ENCODE data around the gene GSK3B.

Gene GSK3B

GRCh38 chr3:120093911-120094775 lies at the start of gene GSK3B:
Gene GSK3B, minus strand, starts transcription at chr3:120094447. Its CDS starts 1,013 bp downstream, at chr3:120093434.
- H3K36me3 ChIP-seq (ENCODE audit: insufficient read depth, low read length), result no peaks in the 10 kb centered on the region
- H3K27me3 ChIP-seq (ENCODE audit: insufficient read depth, low read length), result no peaks in the 10 kb centered on the region
- peaks cover 7% of the 10 kb centered on the region for H3K4me1 ChIP-seq (ENCODE audit: control insufficient read depth, insufficient read depth, low read length, unreplicated experiment)
- H3K79me2 ChIP-seq (ENCODE audit: control insufficient read depth, insufficient read depth, low read length, unreplicated experiment), result peaks cover 70% of the 10 kb centered on the region
- H3K27ac ChIP-seq (ENCODE audit: low read depth, low read length), result peak within 1 kb of the TSS; percentile 93
- peak within 1 kb of the TSS; percentile 89 for H2AFZ ChIP-seq (ENCODE audit: low read length, unreplicated experiment)
- H3K4me3 ChIP-seq (ENCODE audit: low read depth, low read length), result peak within 1 kb of the TSS; percentile 90

GRCh38 chr3:120143676-120144075 lies 49.4 kb upstream of the GSK3B start:
- Histone ChIP-seq H3K4me3 (ENCODE audit: low read depth, low read length) (no peak overlapping the region), H2AFZ (ENCODE audit: low read length, unreplicated experiment) (peak overlapping the region; percentile 32), H3K79me2 (ENCODE audit: control insufficient read depth, insufficient read depth, low read length, unreplicated experiment) (no peaks in the 10 kb centered on the region), H3K36me3 (ENCODE audit: insufficient read depth, low read length) (no peaks in the 10 kb centered on the region), H3K4me1 (ENCODE audit: control insufficient read depth, insufficient read depth, low read length, unreplicated experiment) (peaks cover 35% of the 10 kb centered on the region), H3K27me3 (ENCODE audit: insufficient read depth, low read length) (no peaks in the 10 kb centered on the region), H3K27ac (ENCODE audit: low read depth, low read length) (no peak overlapping the region)

DNA sequence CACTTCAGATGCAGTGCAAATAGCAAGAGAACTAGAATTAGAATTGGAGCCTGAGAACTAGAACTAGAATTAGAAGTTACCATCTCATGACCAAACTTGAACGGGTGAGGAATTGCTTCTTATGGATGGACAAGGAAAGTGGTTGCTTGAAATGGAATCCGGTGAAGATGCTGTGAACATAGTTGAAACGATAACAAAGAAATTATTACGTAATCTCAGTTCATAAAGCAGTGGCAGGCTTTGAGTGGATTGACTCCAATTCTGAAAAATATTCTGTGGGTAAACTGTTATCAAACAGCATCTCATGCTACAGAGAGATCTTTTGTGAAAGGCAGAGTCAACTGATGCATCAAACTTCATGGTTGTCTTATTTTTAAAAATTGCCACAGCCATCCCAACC lies 48.0 kb upstream of the GSK3B start:
- Histone ChIP-seq H3K27me3 (ENCODE audit: insufficient read depth, low read length) (no peaks in the 10 kb centered on the region), H2AFZ (ENCODE audit: low read length, unreplicated experiment) (peak overlapping the region; percentile 50), H3K36me3 (ENCODE audit: insufficient read depth, low read length) (no peaks in the 10 kb centered on the region), H3K4me3 (ENCODE audit: low read depth, low read length) (no peak overlapping the region), H3K79me2 (ENCODE audit: control insufficient read depth, insufficient read depth, low read length, unreplicated experiment) (no peaks in the 10 kb centered on the region), H3K4me1 (ENCODE audit: control insufficient read depth, insufficient read depth, low read length, unreplicated experiment) (peaks cover 29% of the 10 kb centered on the region), H3K27ac (ENCODE audit: low read depth, low read length) (no peak overlapping the region)

DNA sequence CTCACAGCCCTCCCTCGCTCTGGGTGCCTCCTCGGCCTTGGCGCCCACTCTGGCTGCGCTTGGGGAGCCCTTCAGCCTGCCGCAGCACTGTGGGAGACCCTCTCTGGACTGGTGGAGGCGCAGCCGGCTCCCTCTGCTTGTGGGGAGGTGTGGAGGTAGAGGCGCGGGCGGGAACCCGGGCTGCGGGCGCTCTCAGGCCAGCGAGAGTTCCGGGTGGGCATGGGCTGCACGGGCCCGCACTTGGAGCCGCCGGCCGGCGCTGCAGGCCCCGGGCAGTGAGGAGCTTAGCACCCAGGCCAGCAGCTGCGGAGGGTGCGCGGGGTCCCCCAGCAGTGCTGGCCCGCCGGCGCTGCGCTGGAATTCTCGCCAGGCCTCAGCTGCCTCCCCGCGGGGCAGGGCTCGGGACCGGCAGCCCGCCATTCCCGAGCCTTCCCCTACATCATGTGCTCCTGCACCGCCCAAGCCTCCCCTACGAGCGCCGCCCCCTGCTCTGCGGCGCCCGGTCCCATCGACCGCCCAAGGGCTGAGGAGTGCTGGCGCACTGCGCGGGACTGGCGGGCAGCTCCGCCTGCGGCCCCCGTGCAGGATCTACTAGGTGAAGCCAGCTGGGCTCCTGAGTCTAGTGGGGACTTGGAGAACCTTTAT lies 46.0 kb upstream of the GSK3B start:
- H3K4me3 ChIP-seq (ENCODE audit: low read depth, low read length), result no peak overlapping the region
- H3K27me3 ChIP-seq (ENCODE audit: insufficient read depth, low read length), result no peaks in the 10 kb centered on the region
- no peak overlapping the region for H3K27ac ChIP-seq (ENCODE audit: low read depth, low read length)
- H3K79me2 ChIP-seq (ENCODE audit: control insufficient read depth, insufficient read depth, low read length, unreplicated experiment), result no peaks in the 10 kb centered on the region
- no peaks in the 10 kb centered on the region for H3K36me3 ChIP-seq (ENCODE audit: insufficient read depth, low read length)
- peaks cover 27% of the 10 kb centered on the region for H3K4me1 ChIP-seq (ENCODE audit: control insufficient read depth, insufficient read depth, low read length, unreplicated experiment)
- H2AFZ ChIP-seq (ENCODE audit: low read length, unreplicated experiment), result no peak overlapping the region

DNA sequence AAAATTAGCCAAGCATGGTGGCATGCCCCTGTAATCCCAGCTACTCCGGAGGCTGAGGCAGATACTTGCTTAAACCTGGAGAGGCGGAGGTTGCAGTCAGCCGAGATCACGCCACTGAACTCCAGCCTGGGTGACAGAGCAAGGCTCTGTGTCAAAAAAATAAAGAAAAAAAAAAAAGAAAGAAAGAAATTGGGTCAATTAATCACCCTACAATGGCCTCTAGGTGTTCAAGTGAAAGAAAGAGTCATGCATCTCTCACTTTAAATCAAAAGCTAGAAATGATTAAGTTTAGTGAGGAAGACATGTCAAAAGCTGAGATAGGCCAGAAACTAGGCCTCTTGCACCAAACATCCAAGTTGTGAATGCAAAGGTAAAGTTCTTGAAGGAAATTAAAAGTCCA lies 44.9 kb upstream of the GSK3B start:
- Histone ChIP-seq H3K4me3 (ENCODE audit: low read depth, low read length) (no peak overlapping the region), H3K27ac (ENCODE audit: low read depth, low read length) (no peak overlapping the region), H2AFZ (ENCODE audit: low read length, unreplicated experiment) (no peak overlapping the region), H3K27me3 (ENCODE audit: insufficient read depth, low read length) (no peaks in the 10 kb centered on the region), H3K79me2 (ENCODE audit: control insufficient read depth, insufficient read depth, low read length, unreplicated experiment) (no peaks in the 10 kb centered on the region), H3K36me3 (ENCODE audit: insufficient read depth, low read length) (no peaks in the 10 kb centered on the region), H3K4me1 (ENCODE audit: control insufficient read depth, insufficient read depth, low read length, unreplicated experiment) (peaks cover 18% of the 10 kb centered on the region)

DNA sequence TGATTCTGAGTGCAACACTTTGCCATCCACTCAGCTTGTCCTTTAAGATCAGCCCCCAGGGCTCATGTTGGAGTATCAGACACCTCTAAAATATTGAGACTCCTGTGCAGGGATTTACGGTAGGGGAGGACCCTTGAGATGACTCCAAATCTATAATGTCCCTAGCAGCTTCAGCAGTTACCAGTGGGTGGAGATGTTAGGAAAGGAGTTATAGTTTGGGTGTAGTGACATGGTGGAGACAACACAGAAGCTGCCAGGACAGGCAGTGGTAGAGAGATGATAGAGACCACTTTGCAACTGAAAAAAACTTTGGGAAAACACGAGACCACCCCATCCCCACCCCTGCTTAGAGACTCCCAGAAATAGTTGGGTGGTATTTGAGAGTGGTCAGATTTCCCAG lies 43.3 kb upstream of the GSK3B start:
- Histone ChIP-seq H3K79me2 (ENCODE audit: control insufficient read depth, insufficient read depth, low read length, unreplicated experiment) (no peaks in the 10 kb centered on the region), H3K27ac (ENCODE audit: low read depth, low read length) (no peak overlapping the region), H3K4me3 (ENCODE audit: low read depth, low read length) (no peak overlapping the region), H3K27me3 (ENCODE audit: insufficient read depth, low read length) (no peaks in the 10 kb centered on the region), H2AFZ (ENCODE audit: low read length, unreplicated experiment) (no peak overlapping the region), H3K4me1 (ENCODE audit: control insufficient read depth, insufficient read depth, low read length, unreplicated experiment) (peaks cover 13% of the 10 kb centered on the region), H3K36me3 (ENCODE audit: insufficient read depth, low read length) (no peaks in the 10 kb centered on the region)

GRCh38 chr3:120130656-120131055 lies 36.4 kb upstream of the GSK3B start:
- H3K27me3 ChIP-seq (ENCODE audit: insufficient read depth, low read length), result no peaks in the 10 kb centered on the region
- H3K4me1 ChIP-seq (ENCODE audit: control insufficient read depth, insufficient read depth, low read length, unreplicated experiment), result peaks cover 6% of the 10 kb centered on the region
- no peaks in the 10 kb centered on the region for H3K79me2 ChIP-seq (ENCODE audit: control insufficient read depth, insufficient read depth, low read length, unreplicated experiment)
- H3K36me3 ChIP-seq (ENCODE audit: insufficient read depth, low read length), result no peaks in the 10 kb centered on the region
- H3K27ac ChIP-seq (ENCODE audit: low read depth, low read length), result no peak overlapping the region
- H2AFZ ChIP-seq (ENCODE audit: low read length, unreplicated experiment), result no peak overlapping the region
- H3K4me3 ChIP-seq (ENCODE audit: low read depth, low read length), result no peak overlapping the region

DNA sequence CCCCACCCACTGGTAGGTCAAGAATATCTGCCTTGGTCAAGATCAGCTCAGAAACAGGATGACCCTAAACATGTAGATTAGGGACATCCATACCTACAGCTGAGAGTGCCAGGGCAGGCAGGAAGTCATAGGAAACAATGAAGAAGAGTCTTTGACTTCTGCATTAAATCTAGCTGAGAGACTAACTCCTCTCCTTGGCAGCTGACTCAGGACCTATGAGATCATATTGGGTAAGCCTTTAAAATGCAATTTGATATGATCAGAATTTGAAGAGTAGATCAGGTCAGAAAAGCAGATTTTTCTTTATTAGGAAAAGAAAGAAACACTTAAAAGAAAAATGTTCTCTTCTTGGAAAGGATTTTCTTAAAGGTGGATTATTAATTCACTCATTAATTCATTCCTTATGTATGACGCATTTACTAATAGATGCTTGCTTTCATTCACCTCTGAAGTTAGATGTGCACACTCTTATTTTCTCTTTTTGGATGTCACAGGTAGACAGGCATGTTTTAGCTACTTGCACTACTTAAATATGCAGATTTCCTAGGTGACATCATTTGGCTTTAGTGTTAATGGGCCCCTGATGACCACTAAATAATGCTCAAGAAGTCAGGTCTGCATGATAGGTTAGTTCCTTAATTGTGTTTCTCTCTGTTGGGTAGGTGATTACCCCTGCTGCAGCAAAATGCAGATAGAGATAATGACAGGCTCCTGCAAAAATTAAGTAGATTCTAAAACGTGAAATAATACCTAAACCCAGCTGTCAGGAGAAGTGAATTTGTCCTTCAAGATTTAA lies 35.7 kb upstream of the GSK3B start:
- Histone ChIP-seq H3K4me3 (ENCODE audit: low read depth, low read length) (no peak overlapping the region), H3K4me1 (ENCODE audit: control insufficient read depth, insufficient read depth, low read length, unreplicated experiment) (no peaks in the 10 kb centered on the region), H3K36me3 (ENCODE audit: insufficient read depth, low read length) (no peaks in the 10 kb centered on the region), H3K27me3 (ENCODE audit: insufficient read depth, low read length) (no peaks in the 10 kb centered on the region), H2AFZ (ENCODE audit: low read length, unreplicated experiment) (no peak overlapping the region), H3K27ac (ENCODE audit: low read depth, low read length) (no peak overlapping the region), H3K79me2 (ENCODE audit: control insufficient read depth, insufficient read depth, low read length, unreplicated experiment) (no peaks in the 10 kb centered on the region)

- H3K36me3 ChIP-seq (ENCODE audit: insufficient read depth, low read length), result no peaks in the 10 kb centered on the region
- H3K4me1 ChIP-seq (ENCODE audit: control insufficient read depth, insufficient read depth, low read length, unreplicated experiment), result no peaks in the 10 kb centered on the region
- H2AFZ ChIP-seq (ENCODE audit: low read length, unreplicated experiment), result no peak overlapping the region
- no peaks in the 10 kb centered on the region for H3K27me3 ChIP-seq (ENCODE audit: insufficient read depth, low read length)
- H3K27ac ChIP-seq (ENCODE audit: low read depth, low read length), result no peak overlapping the region
- no peaks in the 10 kb centered on the region for H3K79me2 ChIP-seq (ENCODE audit: control insufficient read depth, insufficient read depth, low read length, unreplicated experiment)
- H3K4me3 ChIP-seq (ENCODE audit: low read depth, low read length), result no peak overlapping the region
Observed at GRCh38 chr3:120129051-120129450, 34.8 kb upstream of the GSK3B start.

GRCh38 chr3:120125992-120126391 lies 31.7 kb upstream of the GSK3B start:
- Histone ChIP-seq H3K36me3 (ENCODE audit: insufficient read depth, low read length) (no peaks in the 10 kb centered on the region), H3K4me3 (ENCODE audit: low read depth, low read length) (no peak overlapping the region)

More at GRCh38 chr3:120125992-120126391, 31.7 kb upstream of the GSK3B start:
- Histone ChIP-seq H3K27ac (ENCODE audit: low read depth, low read length) (no peak overlapping the region), H2AFZ (ENCODE audit: low read length, unreplicated experiment) (no peak overlapping the region), H3K79me2 (ENCODE audit: control insufficient read depth, insufficient read depth, low read length, unreplicated experiment) (no peaks in the 10 kb centered on the region), H3K27me3 (ENCODE audit: insufficient read depth, low read length) (no peaks in the 10 kb centered on the region), H3K4me1 (ENCODE audit: control insufficient read depth, insufficient read depth, low read length, unreplicated experiment) (no peaks in the 10 kb centered on the region)
